ENCODE results near the gene SLC6A11. TPM values are rescaled to one million over a fixed set of nuclear protein-coding genes. Genes with fewer than 3 reads are reported as not detected.

Gene SLC6A11
- total and polyA plus RNA-seq, 2 of the 13 experiments (the other 11 are each of a cell fraction or from before 2014, with no cell fraction given): 17.9 to 34.5 TPM

- TF ChIP-seq ZNF329 (CRISPR knock-in tag; IDR thresholded peaks at IDR 0.05; ENCODE audit: low read depth): no peak
- no peak for TF ChIP-seq ZNF569 (CRISPR knock-in tag; IDR thresholded peaks at IDR 0.05; ENCODE audit: borderline replicate concordance)
- TF ChIP-seq MNT (IDR thresholded peaks at IDR 0.05): no peak
- TF ChIP-seq ELF1 (CRISPR knock-in tag; IDR thresholded peaks at IDR 0.05): 0 out of 2 replicates have a peak, but pooled peaks have one; percentile 18
- no peak for TF ChIP-seq ZNF264 (CRISPR knock-in tag; IDR thresholded peaks at IDR 0.05)
- TF ChIP-seq EHMT2 (IDR thresholded peaks at IDR 0.05; ENCODE audit: borderline replicate concordance, low read depth, low read length): peak; percentile 92
- TF ChIP-seq ZBTB14 (CRISPR knock-in tag; IDR thresholded peaks at IDR 0.05): no peak
- TF ChIP-seq ATF4 (CRISPR knock-in tag; IDR thresholded peaks at IDR 0.05): no peak
- peak; percentile 96 for TF ChIP-seq MIER2 (CRISPR knock-in tag; IDR thresholded peaks at IDR 0.05)
- TF ChIP-seq WIZ (CRISPR knock-in tag; IDR thresholded peaks at IDR 0.05): peak; percentile 42; the same call in 1 of the 2 replicates
- no peak for TF ChIP-seq ATM (IDR thresholded peaks at IDR 0.05; ENCODE audit: borderline replicate concordance)
- TF ChIP-seq SAP130 (CRISPR knock-in tag; IDR thresholded peaks at IDR 0.05; ENCODE audit: low read depth): 0 out of 2 replicates have a peak, but pooled peaks have one; percentile 21
- TF ChIP-seq ZNF234 (CRISPR knock-in tag; conservative IDR thresholded peaks at IDR 0.05): no peak
- TF ChIP-seq HDAC2 (CRISPR knock-in tag; IDR thresholded peaks at IDR 0.05): 0 out of 2 replicates have a peak, but pooled peaks have one; percentile 21
- TF ChIP-seq ZBTB1 (CRISPR knock-in tag; IDR thresholded peaks at IDR 0.05; ENCODE audit: borderline replicate concordance): no peak
- TF ChIP-seq ZNF232 (CRISPR knock-in tag; IDR thresholded peaks at IDR 0.05; ENCODE audit: borderline replicate concordance): 0 out of 2 replicates have a peak, but pooled peaks have one; percentile 41
- TF ChIP-seq ZNF616 (CRISPR knock-in tag; IDR thresholded peaks at IDR 0.05; ENCODE audit: low read depth): no peak
- TF ChIP-seq SOX5 (CRISPR knock-in tag; IDR thresholded peaks at IDR 0.05; ENCODE audit: borderline replicate concordance): no peak
- no peak for TF ChIP-seq TEF (CRISPR knock-in tag; IDR thresholded peaks at IDR 0.05)
- no peak for TF ChIP-seq RBAK (CRISPR knock-in tag; IDR thresholded peaks at IDR 0.05)
- TF ChIP-seq ZNF777 (CRISPR knock-in tag; IDR thresholded peaks at IDR 0.05): no peak
- no peak for TF ChIP-seq TCF7L2 (IDR thresholded peaks at IDR 0.05; ENCODE audit: low read depth, low read length)
- TF ChIP-seq ZBTB37 (CRISPR knock-in tag; IDR thresholded peaks at IDR 0.05): no peak
- TF ChIP-seq GFI1 (CRISPR knock-in tag; IDR thresholded peaks at IDR 0.05; ENCODE audit: borderline replicate concordance): no peak
- no peak for TF ChIP-seq XBP1 (CRISPR knock-in tag; IDR thresholded peaks at IDR 0.05)
- no peak for TF ChIP-seq SRY (CRISPR knock-in tag; IDR thresholded peaks at IDR 0.05)
These were observed 148.6 kb downstream of the SLC6A11 start (continued) for GRCh38 chr3:10964537-10965167.

All from HepG2 (cell line).